Liver (tissue), 9 donors: Measurements from ENCODE around the gene TOX4. TPM values are rescaled to one million over a fixed set of nuclear protein-coding genes. Genes with fewer than 3 reads are reported as not detected.

Experiments
- DNase-seq: peaks from one replicate; pipeline ENCODE4 v3.0.0-alpha.2; 2017; ENCODE audit warnings: low spot score
- H3K27ac ChIP-seq, 2 donors: one replicate each; pipeline ENCODE4 v1.7.0; 2013; ENCODE audit warnings: inconsistent platforms in 2 of 2, low read length in 2 of 2, control low read depth in 1 of 2, low read depth in 1 of 2, mild to moderate bottlenecking in 1 of 2
- H3K27me3 ChIP-seq, 4 donors: one replicate each; pipeline versions ENCODE4 v1.6.1 to v1.7.0; 2013; ENCODE audit warnings: low read length in 3 of 4, inconsistent platforms in 1 of 4, mild to moderate bottlenecking in 1 of 4, moderate library complexity in 1 of 4; ENCODE audit not compliant: control insufficient read depth in 4 of 4, insufficient read depth in 4 of 4
- H3K36me3 ChIP-seq, 4 donors: one replicate each; pipeline versions ENCODE4 v1.6.1 to v1.7.0; 2013; ENCODE audit warnings: low read length in 3 of 4, mild to moderate bottlenecking in 3 of 4, low read depth in 1 of 4, moderate library complexity in 1 of 4; ENCODE audit not compliant: control insufficient read depth in 4 of 4, insufficient read depth in 3 of 4
- H3K4me1 ChIP-seq, 4 donors: one replicate each; pipeline versions ENCODE4 v1.6.1 to v1.7.0; 2013; ENCODE audit warnings: low read length in 3 of 4, mild to moderate bottlenecking in 3 of 4, moderate library complexity in 1 of 4; ENCODE audit not compliant: control insufficient read depth in 4 of 4, insufficient read depth in 4 of 4
- H3K4me3 ChIP-seq, 3 donors: one replicate each; pipeline versions ENCODE4 v1.6.1 to v1.7.0; 2013; ENCODE audit warnings: low read length in 3 of 3, control low read depth in 1 of 3, low read depth in 1 of 3, mild to moderate bottlenecking in 1 of 3
- H3K9ac ChIP-seq, 2 donors: one replicate each; pipeline ENCODE4 v1.7.0; 2013; ENCODE audit warnings: low read length in 2 of 2, mild to moderate bottlenecking in 2 of 2, moderate library complexity in 2 of 2, control low read depth in 1 of 2, low read depth in 1 of 2
- H3K9me3 ChIP-seq, 4 donors: one replicate each; pipeline versions ENCODE4 v1.6.1 to v1.7.0; 2013; ENCODE audit warnings: low read length in 3 of 4; ENCODE audit not compliant: control insufficient read depth in 4 of 4
- EGR1 ChIP-seq, 2 donors: IDR thresholded peaks; 2 replicates each; pipeline ENCODE4 v1.6.1; 2016 to 2018; ENCODE audit warnings: antibody characterized with exemption in 2 of 2, low read depth in 2 of 2
- GABPA ChIP-seq, 2 donors: IDR thresholded peaks in 1 of 2; conservative IDR thresholded peaks in 1 of 2; 2 replicates each; pipeline ENCODE4 v1.6.1; 2016; ENCODE audit warnings: antibody characterized with exemption in 2 of 2, mild to moderate bottlenecking in 1 of 2, moderate library complexity in 1 of 2
- HNF4A ChIP-seq, 2 donors: conservative IDR thresholded peaks; 2 replicates each; pipeline ENCODE4 v1.6.1; 2016; ENCODE audit warnings: antibody characterized with exemption in 2 of 2, mild to moderate bottlenecking in 2 of 2
- NR2F2 ChIP-seq: IDR thresholded peaks from 2 replicates; pipeline ENCODE4 v1.6.1; 2016; ENCODE audit warnings: antibody characterized with exemption
- RAD21 ChIP-seq, 2 donors: IDR thresholded peaks; 2 replicates each; pipeline ENCODE4 v1.6.1; 2016; ENCODE audit warnings: antibody characterized with exemption in 2 of 2, mild to moderate bottlenecking in 2 of 2
- RXRA ChIP-seq, 2 donors: IDR thresholded peaks; 2 replicates each; pipeline ENCODE4 v1.6.1; 2017 to 2018; ENCODE audit warnings: antibody characterized with exemption in 2 of 2, mild to moderate bottlenecking in 1 of 2
- SP1 ChIP-seq: IDR thresholded peaks from 2 replicates; pipeline ENCODE4 v1.6.1; 2018; ENCODE audit warnings: antibody characterized with exemption, mild to moderate bottlenecking
- TAF1 ChIP-seq: conservative IDR thresholded peaks from 2 replicates; pipeline ENCODE4 v1.6.1; 2016; ENCODE audit warnings: antibody characterized with exemption, mild to moderate bottlenecking
- YY1 ChIP-seq: IDR thresholded peaks from 2 replicates; pipeline ENCODE4 v1.6.1; 2016; ENCODE audit warnings: antibody characterized with exemption, mild to moderate bottlenecking
- WGBS: extraction: QIAGEN DNeasy Blood & Tissue Kit; methylation state at CpG from one replicate; pipeline ENCODE4 v1.1.7; 2013; 5-methylcytosine and 5-hydroxymethylcytosine counted together
- polyA plus RNA-seq, 2 donors: library from polyadenylated mRNA; stranded (reverse) in 1 of 2; unstranded in 1 of 2; fragments of 200-250 nt in 1 of 2; fragments of >200 nt in 1 of 2; fragmentation: Nextera tagmentation in 1 of 2; extraction: Ambion mirVana in 1 of 2; gene quantifications; one replicate each; pipeline versions ENCODE4 v1.2.1 to v1.2.3, GENCODE V29; 2013 to 2015
- total RNA-seq, 2 donors: library from RNA; depleted of rRNA; stranded (reverse); fragments of >200 nt; gene quantifications; one replicate each; pipeline ENCODE4 v1.2.3, GENCODE V29; 2014
- TF ChIP-seq, protein P1 (sequence below): IDR thresholded peaks from 2 replicates; pipeline ENCODE4 v1.6.1; 2016; ENCODE audit warnings: antibody characterized with exemption
- TF ChIP-seq, protein P2 (sequence below): IDR thresholded peaks from 2 replicates; pipeline ENCODE4 v1.6.1; 2016; ENCODE audit warnings: antibody characterized with exemption
- TF ChIP-seq, protein P3 (sequence below): IDR thresholded peaks from 2 replicates; pipeline ENCODE4 v1.6.1; 2016; ENCODE audit warnings: antibody characterized with exemption, mild to moderate bottlenecking
- TF ChIP-seq, protein P4 (sequence below): fragments of 150-350 bp; IDR thresholded peaks from 2 replicates; pipeline ENCODE4 v1.5.1; 2017; ENCODE audit warnings: improper control_type of control experiment, low read depth, low read length; ENCODE audit not compliant: missing input control
- TF ChIP-seq, protein P5 (sequence below): IDR thresholded peaks from 2 replicates; pipeline ENCODE4 v1.6.1; 2016; ENCODE audit warnings: antibody characterized with exemption
- donor health status: healthy.
- donor health status: healthy.
- donor health status: healthy.
- donor health status: healthy.
- donor health status: healthy.

Gene TOX4
- total and polyA plus RNA-seq, 4 donors, result 16.9 to 29.8 (median 20.4) TPM

DNA sequence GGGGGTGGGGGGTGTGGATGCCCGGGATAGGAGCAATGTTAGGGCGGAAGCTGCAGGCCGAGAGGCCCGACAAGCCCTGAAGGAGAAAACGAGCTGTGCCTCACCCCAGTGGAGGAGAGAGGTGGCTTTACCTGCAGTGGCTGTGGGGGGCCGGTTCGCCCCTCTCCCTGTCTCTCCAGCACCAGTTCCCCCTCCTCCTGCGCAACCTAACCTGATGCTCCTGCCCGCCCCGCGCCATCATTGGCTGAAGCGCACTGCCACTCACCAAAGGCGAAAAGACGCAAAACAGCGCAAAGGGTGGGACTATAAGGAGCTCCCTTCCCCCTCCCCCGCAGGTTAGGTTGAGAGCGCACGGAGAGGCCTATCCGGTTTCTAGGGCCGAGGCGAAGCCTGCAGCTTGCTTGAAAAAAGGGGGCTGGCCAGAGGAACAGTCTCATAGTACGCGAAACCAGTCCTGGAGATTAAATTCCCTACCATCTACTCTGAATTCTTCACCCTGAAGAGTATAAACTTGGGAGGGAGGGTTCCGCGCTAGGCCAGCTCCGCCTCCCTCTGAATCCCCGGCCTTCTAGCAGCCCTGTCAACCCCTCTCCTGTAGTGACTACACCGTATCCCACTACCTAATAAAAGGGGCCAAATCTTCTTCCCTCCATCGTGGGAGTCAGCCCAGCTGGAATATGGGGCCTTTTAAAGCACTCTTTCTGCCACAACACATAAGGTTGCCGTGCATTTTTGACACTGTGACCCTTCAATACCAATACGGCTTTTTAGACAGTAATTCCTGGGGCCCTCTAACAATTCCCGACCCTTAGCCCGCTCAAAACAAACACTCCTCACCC, 39.7 kb upstream of the TOX4 start:
- TF ChIP-seq, protein P1, sequence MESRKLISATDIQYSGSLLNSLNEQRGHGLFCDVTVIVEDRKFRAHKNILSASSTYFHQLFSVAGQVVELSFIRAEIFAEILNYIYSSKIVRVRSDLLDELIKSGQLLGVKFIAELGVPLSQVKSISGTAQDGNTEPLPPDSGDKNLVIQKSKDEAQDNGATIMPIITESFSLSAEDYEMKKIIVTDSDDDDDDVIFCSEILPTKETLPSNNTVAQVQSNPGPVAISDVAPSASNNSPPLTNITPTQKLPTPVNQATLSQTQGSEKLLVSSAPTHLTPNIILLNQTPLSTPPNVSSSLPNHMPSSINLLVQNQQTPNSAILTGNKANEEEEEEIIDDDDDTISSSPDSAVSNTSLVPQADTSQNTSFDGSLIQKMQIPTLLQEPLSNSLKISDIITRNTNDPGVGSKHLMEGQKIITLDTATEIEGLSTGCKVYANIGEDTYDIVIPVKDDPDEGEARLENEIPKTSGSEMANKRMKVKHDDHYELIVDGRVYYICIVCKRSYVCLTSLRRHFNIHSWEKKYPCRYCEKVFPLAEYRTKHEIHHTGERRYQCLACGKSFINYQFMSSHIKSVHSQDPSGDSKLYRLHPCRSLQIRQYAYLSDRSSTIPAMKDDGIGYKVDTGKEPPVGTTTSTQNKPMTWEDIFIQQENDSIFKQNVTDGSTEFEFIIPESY, result no peak
- peak; percentile 54 for TF ChIP-seq YY1
- TF ChIP-seq, protein P2, sequence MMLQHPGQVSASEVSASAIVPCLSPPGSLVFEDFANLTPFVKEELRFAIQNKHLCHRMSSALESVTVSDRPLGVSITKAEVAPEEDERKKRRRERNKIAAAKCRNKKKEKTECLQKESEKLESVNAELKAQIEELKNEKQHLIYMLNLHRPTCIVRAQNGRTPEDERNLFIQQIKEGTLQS, result no peak
- TF ChIP-seq EGR1 (IDR thresholded peaks at IDR 0.05; ENCODE audit: low read depth in 2 of 2), result no peak
- TF ChIP-seq NR2F2, result no peak
- peak in 1 of 2 donors; percentile 79 for TF ChIP-seq GABPA (IDR thresholded peaks at IDR 0.05 in 1 of 2, conservative IDR thresholded peaks at IDR 0.05 in 1 of 2)
- peak; percentile 89 for TF ChIP-seq SP1
- TF ChIP-seq RAD21 (IDR thresholded peaks at IDR 0.05), result peak in 1 of 2 donors; percentile 47
- TF ChIP-seq, protein P3, sequence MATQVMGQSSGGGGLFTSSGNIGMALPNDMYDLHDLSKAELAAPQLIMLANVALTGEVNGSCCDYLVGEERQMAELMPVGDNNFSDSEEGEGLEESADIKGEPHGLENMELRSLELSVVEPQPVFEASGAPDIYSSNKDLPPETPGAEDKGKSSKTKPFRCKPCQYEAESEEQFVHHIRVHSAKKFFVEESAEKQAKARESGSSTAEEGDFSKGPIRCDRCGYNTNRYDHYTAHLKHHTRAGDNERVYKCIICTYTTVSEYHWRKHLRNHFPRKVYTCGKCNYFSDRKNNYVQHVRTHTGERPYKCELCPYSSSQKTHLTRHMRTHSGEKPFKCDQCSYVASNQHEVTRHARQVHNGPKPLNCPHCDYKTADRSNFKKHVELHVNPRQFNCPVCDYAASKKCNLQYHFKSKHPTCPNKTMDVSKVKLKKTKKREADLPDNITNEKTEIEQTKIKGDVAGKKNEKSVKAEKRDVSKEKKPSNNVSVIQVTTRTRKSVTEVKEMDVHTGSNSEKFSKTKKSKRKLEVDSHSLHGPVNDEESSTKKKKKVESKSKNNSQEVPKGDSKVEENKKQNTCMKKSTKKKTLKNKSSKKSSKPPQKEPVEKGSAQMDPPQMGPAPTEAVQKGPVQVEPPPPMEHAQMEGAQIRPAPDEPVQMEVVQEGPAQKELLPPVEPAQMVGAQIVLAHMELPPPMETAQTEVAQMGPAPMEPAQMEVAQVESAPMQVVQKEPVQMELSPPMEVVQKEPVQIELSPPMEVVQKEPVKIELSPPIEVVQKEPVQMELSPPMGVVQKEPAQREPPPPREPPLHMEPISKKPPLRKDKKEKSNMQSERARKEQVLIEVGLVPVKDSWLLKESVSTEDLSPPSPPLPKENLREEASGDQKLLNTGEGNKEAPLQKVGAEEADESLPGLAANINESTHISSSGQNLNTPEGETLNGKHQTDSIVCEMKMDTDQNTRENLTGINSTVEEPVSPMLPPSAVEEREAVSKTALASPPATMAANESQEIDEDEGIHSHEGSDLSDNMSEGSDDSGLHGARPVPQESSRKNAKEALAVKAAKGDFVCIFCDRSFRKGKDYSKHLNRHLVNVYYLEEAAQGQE, result no peak
- TF ChIP-seq TAF1, result no peak
- TF ChIP-seq HNF4A (conservative IDR thresholded peaks at IDR 0.05), result peak in 1 of 2 donors; percentile 4
- TF ChIP-seq, protein P4, sequence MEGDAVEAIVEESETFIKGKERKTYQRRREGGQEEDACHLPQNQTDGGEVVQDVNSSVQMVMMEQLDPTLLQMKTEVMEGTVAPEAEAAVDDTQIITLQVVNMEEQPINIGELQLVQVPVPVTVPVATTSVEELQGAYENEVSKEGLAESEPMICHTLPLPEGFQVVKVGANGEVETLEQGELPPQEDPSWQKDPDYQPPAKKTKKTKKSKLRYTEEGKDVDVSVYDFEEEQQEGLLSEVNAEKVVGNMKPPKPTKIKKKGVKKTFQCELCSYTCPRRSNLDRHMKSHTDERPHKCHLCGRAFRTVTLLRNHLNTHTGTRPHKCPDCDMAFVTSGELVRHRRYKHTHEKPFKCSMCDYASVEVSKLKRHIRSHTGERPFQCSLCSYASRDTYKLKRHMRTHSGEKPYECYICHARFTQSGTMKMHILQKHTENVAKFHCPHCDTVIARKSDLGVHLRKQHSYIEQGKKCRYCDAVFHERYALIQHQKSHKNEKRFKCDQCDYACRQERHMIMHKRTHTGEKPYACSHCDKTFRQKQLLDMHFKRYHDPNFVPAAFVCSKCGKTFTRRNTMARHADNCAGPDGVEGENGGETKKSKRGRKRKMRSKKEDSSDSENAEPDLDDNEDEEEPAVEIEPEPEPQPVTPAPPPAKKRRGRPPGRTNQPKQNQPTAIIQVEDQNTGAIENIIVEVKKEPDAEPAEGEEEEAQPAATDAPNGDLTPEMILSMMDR, result no peak
- peak in 1 of 2 donors; percentile 27 for TF ChIP-seq RXRA (IDR thresholded peaks at IDR 0.05)
- TF ChIP-seq, protein P5, sequence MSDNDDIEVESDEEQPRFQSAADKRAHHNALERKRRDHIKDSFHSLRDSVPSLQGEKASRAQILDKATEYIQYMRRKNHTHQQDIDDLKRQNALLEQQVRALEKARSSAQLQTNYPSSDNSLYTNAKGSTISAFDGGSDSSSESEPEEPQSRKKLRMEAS, result no peak
- Histone ChIP-seq H3K27me3 (no peaks in the 10 kb centered on the region), H3K27ac (peak overlapping the region; percentile 84 to 85), H3K9ac (peak overlapping the region; percentile 90 to 95), H3K4me1 (peaks cover 2 to 21% (median 14%) of the 10 kb centered on the region in 4 donors), H3K9me3 (no peaks in the 10 kb centered on the region), H3K4me3 (peak overlapping the region; percentile 84 to 99 (median 90)), H3K36me3 (peaks cover 0 to 1% (median 0%) of the 10 kb centered on the region in 4 donors)
- DNase-seq, result peak; percentile 99
- 4% methylated on average over 33 of the region's 33 CpGs for WGBS
